ENCODE data around the gene SCN4B.

- no peak for TF ChIP-seq POLR2A (IDR thresholded peaks at IDR 0.05; ENCODE audit: low read depth, low read length)
- TF ChIP-seq POLR2AphosphoS5 (IDR thresholded peaks at IDR 0.05; ENCODE audit: low read depth, low read length): no peak
- TF ChIP-seq TAF1 (IDR thresholded peaks at IDR 0.05; ENCODE audit: borderline replicate concordance, low read depth, low read length): no peak
Measured at GRCh38 chr11:118111019-118111743, 41.4 kb downstream of the SCN4B start.
